IMR-90 (cell line): ENCODE results near the gene DGLUCY. TPM values are rescaled to one million over a fixed set of nuclear protein-coding genes. Genes with fewer than 3 reads are reported as not detected.

ENCODE experiments used
- MXI1 ChIP-seq: IDR thresholded peaks from 2 replicates; pipeline ENCODE4 v1.6.1; 2012; ENCODE audit warnings: low read depth, mild to moderate bottlenecking, low read length, moderate library complexity, borderline replicate concordance
- NFE2L2 ChIP-seq: fragments of 150-350 bp; IDR thresholded peaks from 2 replicates; pipeline ENCODE4 v1.6.1; 2016; ENCODE audit warnings: low read depth, mild to moderate bottlenecking, low read length
- polyA plus RNA-seq, 3 experiments: library from polyadenylated mRNA; depleted of rRNA; stranded (reverse); fragments of >200 nt; gene quantifications; 2 replicates each; pipeline ENCODE4 v1.2.3, GENCODE V29; 2012; ENCODE audit warnings: low replicate concordance in 1 of 3
- total RNA-seq: library from RNA; depleted of rRNA; stranded (reverse); fragments of >200 nt; gene quantifications from 2 replicates; pipeline ENCODE4 v1.2.3, GENCODE V29; 2012

DGLUCY gene
- total and polyA plus RNA-seq, 2 of the 4 experiments (the other 2 are of a cell fraction) = 8.5 to 13.3 TPM

DNA sequence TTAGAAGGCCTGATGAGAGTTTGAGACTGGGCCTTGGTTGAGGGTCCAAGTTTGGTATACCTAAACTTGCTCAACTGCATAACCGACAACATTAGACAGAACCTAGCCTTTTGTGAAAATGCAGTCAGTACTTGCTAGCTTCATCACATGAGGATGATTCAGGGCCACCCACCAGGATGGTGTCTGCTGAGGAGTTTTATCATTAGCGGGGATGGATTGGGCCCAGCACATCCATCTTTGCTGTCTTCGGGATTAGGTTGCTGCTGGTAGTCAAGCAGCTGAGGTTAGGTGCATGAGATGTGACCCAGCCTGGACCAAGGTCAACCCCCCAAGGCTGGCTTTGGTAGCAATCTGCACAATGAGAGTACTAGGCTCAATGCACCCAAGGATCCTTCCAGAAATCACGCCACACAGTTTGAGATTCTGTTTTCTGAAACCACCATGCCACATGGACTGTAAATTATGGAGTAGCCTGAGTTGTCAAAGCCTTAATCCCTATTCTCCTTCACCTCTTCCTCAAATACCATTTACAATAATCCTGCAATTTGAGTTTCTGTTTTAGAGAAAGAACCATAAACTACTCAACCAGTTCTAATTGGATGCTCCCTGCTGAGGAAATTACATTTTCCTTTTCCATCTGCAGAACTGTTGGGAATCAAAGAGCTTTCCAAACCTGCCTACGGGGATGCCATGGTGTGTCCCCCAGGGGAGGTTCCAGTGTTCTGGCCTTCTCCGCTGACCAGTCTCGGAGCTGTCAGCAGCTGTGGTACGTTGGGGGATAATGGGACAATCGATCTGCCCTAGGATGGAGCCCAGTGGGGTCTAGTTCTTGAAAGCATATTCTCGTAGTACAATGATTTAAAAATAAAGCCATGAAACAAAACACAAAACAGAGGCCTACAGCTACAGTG is 61.7 kb downstream of the DGLUCY start (continued):
- TF ChIP-seq MXI1 = no peak
- no peak for TF ChIP-seq NFE2L2
